ENCODE data around the gene POLR3K.

GRCh38 chr16:44655-45054 lies 8.8 kb downstream of the POLR3K start:
- TF ChIP-seq POLR2A (IDR thresholded peaks at IDR 0.05; ENCODE audit: borderline replicate concordance, extremely low read depth, insufficient read depth, insufficient read length) (no peak), CTCF (IDR thresholded peaks at IDR 0.05 in 2 of 3, conservative IDR thresholded peaks at IDR 0.05 in 1 of 3; ENCODE audit: borderline replicate concordance in 1 of 3, insufficient read depth in 1 of 3, low read depth in 2 of 3, low read length in 2 of 3) (no peak), POLR2AphosphoS5 (IDR thresholded peaks at IDR 0.05; ENCODE audit: low read depth, low read length) (no peak), TCF7L2 (IDR thresholded peaks at IDR 0.05; ENCODE audit: borderline replicate concordance, extremely low read depth, insufficient read depth, insufficient read length) (no peak), FOSL1 (IDR thresholded peaks at IDR 0.05; ENCODE audit: low read depth) (no peak), YY1 (IDR thresholded peaks at IDR 0.05; ENCODE audit: extremely low read depth, insufficient replicate concordance, low read depth, low read length) (no peak)
- TF ChIP-seq, protein P1, sequence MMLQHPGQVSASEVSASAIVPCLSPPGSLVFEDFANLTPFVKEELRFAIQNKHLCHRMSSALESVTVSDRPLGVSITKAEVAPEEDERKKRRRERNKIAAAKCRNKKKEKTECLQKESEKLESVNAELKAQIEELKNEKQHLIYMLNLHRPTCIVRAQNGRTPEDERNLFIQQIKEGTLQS (IDR thresholded peaks at IDR 0.05) = no peak
